Stimulated activated CD4-positive, alpha-beta T cell treated with anti-CD3 and anti-CD28 coated beads, Interleukin-12 subunit alpha, Interleukin-12 subunit beta, amount 100 ng/mL, for 24 hours (primary cell): ENCODE results near the gene SLC35B2.

Source experiments
- DNase-seq, 2 experiments: peaks; one replicate each; pipeline ENCODE4 v3.0.0-alpha.2; 2020; ENCODE audit warnings: low read depth in 2 of 2

Gene SLC35B2

DNA sequence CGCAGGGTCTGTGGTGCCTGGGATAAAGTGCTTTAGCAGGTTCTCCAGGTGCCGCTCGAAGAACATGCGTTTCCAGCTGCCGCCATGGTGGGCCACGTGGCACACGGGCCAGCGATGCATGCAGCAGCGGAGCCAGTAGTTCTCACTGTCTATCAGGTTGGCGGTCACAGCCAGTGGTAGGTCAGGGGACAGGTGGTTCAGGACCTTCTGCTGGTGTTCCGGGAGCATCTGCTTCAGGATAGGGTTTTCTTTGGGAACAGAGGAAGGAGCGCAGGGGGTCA is 28.9 kb upstream of the SLC35B2 start:
- no peak for DNase-seq

- no peak for DNase-seq
Measured at GRCh38 chr6:44285552-44286284, 28.4 kb upstream of the SLC35B2 start.

DNA sequence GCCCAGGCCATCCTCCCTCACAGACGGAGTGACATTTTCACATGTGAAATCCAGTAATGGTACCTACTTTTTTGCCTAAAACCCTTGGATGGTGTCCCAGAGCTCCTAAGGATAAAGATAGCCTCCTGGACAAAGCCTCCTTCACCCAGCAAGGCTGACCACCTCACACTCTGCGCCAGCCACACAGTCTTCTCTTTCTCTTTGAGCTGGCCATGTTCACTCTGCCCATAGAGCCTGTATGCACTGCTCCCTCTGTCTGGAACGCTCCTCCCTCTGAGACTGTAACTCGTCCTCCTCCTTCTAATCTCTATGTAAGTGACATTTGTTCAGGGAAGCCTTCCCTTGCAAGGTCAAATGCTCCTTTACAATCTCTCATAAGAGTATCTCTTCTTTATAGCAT is 27.5 kb upstream of the SLC35B2 start:
- DNase-seq = no peak

GRCh38 chr6:44284121-44284520 is 26.8 kb upstream of the SLC35B2 start:
- DNase-seq = no peak

DNA sequence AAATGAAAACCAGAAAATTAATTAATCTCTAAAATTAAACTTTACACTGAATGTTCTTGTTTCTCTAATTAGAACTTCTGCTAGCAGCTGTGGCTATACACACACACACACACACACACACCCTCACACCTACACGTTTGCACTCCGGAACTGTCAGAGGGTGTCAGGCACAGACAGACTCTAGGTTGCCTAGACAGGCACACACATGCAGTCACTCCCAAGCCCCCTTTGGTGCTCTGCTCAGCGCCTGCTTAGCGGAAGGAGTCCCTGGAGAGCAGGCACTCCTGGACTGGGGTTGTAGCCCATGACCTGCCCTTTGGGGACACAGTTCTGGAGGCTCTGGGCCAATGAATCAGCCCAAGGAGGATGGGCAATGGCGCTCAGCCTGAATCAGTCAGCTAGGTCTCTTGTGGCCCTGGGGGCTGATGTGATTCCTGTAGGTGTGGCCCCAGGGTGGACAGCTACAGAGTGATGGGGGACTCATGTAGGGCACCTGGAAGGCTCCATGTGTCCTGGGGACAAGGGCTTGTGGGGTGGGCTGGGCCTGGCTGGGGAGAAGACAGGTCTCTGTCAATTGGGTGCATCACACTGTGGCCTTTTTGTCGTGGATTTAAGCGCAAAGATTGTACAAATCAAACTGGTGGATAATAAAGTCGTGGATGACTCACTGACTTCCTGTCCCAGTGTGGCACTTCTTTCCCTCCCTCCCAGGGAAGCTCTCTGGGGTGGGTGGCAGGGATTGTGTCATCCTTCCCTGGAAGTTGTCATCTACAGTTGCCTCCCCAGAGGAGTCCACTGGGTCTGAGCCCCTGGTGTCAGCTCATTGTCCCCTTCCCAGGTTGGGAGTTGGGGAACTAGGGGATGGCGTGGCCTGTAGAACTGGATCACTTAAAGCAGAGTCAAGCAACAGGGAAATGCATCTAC is 21.7 kb upstream of the SLC35B2 start:
- DNase-seq = no peak

DNA sequence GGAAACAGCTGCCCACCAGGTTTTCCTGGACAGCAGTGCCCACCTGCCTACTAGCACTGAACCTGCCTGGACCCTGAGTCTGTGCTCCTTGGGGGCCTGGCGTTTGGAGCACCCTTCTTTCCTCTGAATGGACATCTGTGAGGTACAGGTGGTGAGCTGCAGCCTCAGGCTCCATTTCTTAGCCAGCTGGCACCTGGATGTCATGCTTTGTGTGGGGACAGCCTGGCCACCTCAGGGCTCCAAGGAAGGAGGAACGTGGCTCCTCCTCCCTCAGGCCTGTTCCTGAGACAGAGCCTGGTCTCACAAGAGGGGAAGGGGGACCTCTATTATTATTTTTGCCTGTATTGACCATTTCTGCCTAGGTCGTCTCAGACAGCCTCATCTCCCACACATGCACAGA is 21.0 kb upstream of the SLC35B2 start:
- no peak for DNase-seq

GRCh38 chr6:44277763-44278162 is 20.4 kb upstream of the SLC35B2 start:
- DNase-seq = no peak

GRCh38 chr6:44276667-44277640 is 19.6 kb upstream of the SLC35B2 start:
- DNase-seq = no peak

DNA sequence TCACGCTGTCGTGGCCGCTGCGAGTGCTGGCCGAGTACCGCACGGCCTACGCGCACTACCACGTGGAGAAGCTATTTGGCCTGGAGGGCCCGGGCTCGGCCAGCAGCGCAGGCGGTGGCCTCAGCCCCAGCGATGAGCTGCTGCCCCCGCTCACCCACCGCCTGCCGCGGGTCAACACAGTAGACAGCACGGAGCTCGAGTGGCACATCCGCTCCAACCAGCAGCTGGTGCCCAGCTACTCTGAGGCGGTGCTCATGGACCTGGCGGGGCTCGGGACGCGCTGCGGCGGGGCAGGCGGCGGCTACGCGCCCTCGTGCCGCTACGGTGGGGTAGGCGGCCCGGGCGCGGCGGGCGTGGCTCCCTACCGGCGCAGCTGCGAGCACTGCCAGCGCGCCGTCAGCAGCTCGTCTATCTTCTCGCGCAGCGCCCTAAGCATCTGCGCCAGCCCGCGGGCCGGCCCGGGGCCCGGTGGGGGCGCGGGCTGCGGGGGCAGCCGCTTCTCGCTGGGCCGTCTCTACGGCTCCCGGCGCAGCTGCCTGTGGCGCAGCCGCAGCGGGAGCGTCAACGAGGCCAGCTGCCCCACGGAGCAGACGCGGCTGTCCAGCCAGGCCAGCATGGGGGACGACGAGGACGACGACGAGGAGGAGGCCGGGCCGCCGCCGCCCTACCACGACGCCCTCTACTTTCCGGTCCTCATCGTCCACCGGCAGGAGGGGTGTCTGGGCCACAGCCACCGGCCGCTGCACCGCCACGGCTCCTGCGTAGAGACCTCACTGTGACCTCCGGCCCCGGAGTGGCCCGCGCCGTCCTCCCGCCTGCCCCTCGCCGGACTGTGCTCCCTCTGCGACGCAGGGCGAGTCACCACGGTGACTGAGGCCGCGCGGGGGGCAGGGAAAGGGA is 18.7 kb upstream of the SLC35B2 start:
- DNase-seq = no peak

DNA sequence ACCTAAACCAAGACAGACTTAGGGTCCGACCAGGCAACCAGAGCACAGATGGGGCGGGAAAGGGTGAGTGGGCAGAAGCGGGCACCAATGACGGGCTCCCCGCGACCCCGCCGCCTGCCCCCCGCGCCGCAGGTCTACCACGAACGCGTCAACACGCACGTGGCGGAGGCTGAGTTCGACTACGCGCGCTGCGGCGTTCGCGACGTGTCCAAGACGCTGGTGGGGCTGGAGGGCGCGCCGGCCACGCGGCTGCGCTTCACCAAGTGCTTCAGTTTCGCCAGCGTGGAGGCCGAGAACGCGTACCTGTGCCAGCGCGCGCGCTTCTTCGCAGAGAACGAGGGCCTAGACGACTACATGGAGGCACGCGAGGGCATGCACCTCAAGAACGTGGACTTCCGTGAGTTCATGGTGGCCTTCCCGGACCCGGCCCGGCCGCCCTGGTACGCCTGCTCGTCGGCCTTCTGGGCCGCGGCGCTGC is 18.0 kb upstream of the SLC35B2 start:
- DNase-seq = no peak

GRCh38 chr6:44273617-44274016 is 16.3 kb upstream of the SLC35B2 start:
- no peak for DNase-seq

- no peak for DNase-seq
Measured at GRCh38 chr6:44272999-44273566, 15.8 kb upstream of the SLC35B2 start.

GRCh38 chr6:44272529-44272928 is 15.2 kb upstream of the SLC35B2 start:
- no peak for DNase-seq

DNA sequence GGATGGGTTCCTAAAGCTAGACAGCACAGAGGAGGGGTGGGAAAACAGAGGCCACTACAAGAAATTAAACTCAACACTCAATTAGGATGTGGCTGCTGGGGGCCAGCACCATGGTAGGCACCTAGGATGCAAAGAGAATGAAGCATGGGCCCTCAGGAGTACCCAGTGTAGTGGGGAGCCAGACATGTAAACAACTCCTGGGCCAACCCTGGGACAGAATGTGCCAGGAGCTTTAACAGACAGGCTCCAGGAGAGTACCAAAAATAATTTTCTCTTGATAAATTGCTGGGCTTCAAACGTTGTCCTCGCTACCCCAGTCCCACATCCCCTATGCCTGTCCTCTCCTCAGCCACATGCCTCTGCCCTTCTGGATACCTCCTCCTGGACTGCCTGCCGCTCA is 14.6 kb upstream of the SLC35B2 start:
- DNase-seq = no peak

DNA sequence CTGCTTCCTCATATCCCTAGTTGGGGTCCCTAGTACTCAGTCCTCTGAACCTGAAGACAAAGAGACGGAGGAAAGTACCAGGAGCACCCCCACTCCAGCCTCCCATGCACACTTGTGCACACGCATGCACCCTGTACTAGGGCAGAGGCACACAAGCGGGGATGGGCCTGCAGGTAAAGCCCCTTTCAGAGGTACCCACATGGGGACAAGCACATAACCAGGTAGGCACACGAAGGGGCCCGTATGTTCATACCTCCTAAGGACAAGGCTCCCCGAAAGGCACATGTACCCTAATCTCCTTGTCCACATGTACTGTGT is 14.0 kb upstream of the SLC35B2 start:
- DNase-seq = no peak

GRCh38 chr6:44270526-44271405 is 13.4 kb upstream of the SLC35B2 start:
- no peak for DNase-seq

- no peak for DNase-seq
Measured at GRCh38 chr6:44269921-44270525, 12.7 kb upstream of the SLC35B2 start, which contains the start of gene TMEM151B. TSS of gene TMEM151B (plus strand) at chr6:44270450. CDS start at chr6:44270743, 293 bp downstream.

- no peak for DNase-seq
Measured at GRCh38 chr6:44269178-44269920, 12.0 kb upstream of the SLC35B2 start.
